IMR-90 (cell line): ENCODE results near the gene CDH22. TPM values are rescaled to one million over a fixed set of nuclear protein-coding genes. Genes with fewer than 3 reads are reported as not detected.

Experiments
- ATAC-seq: fragments of 200-7000 bp; cut with Tn5 transposase; 2 replicates; pipeline ENCODE4 v1.9.1; 2020; ENCODE audit warnings: low read depth, mild to moderate bottlenecking, moderate library complexity
- BruUV-seq: library from RNA; stranded (reverse); fragments of 400-500 nt; replicated peaks from 2 replicates; lab custom pipeline; 2021; lab: Mats Ljungman, UMichigan
- CTCF ChIA-PET: fragments of 300-600 bp; formaldehyde crosslinking; extraction: SDS; loops from one replicate; lab custom pipeline; 2021; ENCODE audit warnings: antibody characterized with exemption; lab: Yijun Ruan, JAX
- POLR2A ChIA-PET: fragments of 300-600 bp; sonication (Branson Sonifier 250); formaldehyde crosslinking; loops from one replicate; lab custom pipeline; 2022; ENCODE audit warnings: antibody characterized with exemption; ENCODE audit not compliant: unreplicated experiment; lab: Charles Lee
- DNase-seq: peaks from one replicate; pipeline ENCODE4 v3.0.0; 2013
- H2AFZ ChIP-seq: replicated peaks from 2 replicates; pipeline ENCODE3; 2013; ENCODE audit warnings: low read length, mild to moderate bottlenecking; ENCODE audit not compliant: poor library complexity
- H2AK5ac ChIP-seq: 2 replicates; pipeline ENCODE4 v1.6.1; 2013; ENCODE audit warnings: low read depth, low read length, inconsistent platforms
- H2AK9ac ChIP-seq: replicated peaks from 2 replicates; pipeline ENCODE3; 2013; ENCODE audit warnings: mild to moderate bottlenecking, low read depth, low read length, moderate library complexity; ENCODE audit not compliant: poor library complexity
- H2BK120ac ChIP-seq: 2 replicates; pipeline ENCODE4 v1.6.1; 2013; ENCODE audit warnings: low read depth, low read length, inconsistent platforms
- H2BK15ac ChIP-seq: 3 replicates; pipeline ENCODE4 v1.6.1; 2013; ENCODE audit warnings: low read depth, low read length, inconsistent platforms
- H2BK20ac ChIP-seq: 2 replicates; pipeline ENCODE4 v1.6.1; 2013; ENCODE audit warnings: low read depth, mild to moderate bottlenecking, inconsistent platforms, low read length, moderate library complexity
- H2BK5ac ChIP-seq: 2 replicates; pipeline ENCODE4 v1.6.1; 2013; ENCODE audit warnings: mild to moderate bottlenecking, low read depth, low read length, inconsistent platforms; ENCODE audit not compliant: poor library complexity, severe bottlenecking
- H3K14ac ChIP-seq: replicated peaks from 2 replicates; pipeline ENCODE4 v1.6.1; 2013; ENCODE audit warnings: low read depth, low read length, inconsistent platforms
- H3K18ac ChIP-seq: 2 replicates; pipeline ENCODE4 v1.6.1; 2013; ENCODE audit warnings: low read depth, low read length, control low read depth
- H3K23ac ChIP-seq: 2 replicates; pipeline ENCODE4 v1.6.1; 2013; ENCODE audit warnings: low read depth, low read length, inconsistent platforms
- H3K27ac ChIP-seq: 2 replicates; pipeline ENCODE4 v1.5.1; 2013; ENCODE audit warnings: mild to moderate bottlenecking, control low read depth, low read length; ENCODE audit not compliant: insufficient read depth
- H3K27me3 ChIP-seq: 2 replicates; pipeline ENCODE4 v1.6.1; 2013; ENCODE audit warnings: low read length; ENCODE audit not compliant: control insufficient read depth, insufficient read depth
- H3K36me3 ChIP-seq: 2 replicates; pipeline ENCODE4 v1.6.1; 2013; ENCODE audit warnings: low read length, mixed read lengths; ENCODE audit not compliant: control insufficient read depth, insufficient read depth
- H3K4ac ChIP-seq: 2 replicates; pipeline ENCODE4 v1.6.1; 2013; ENCODE audit warnings: low read depth, low read length, inconsistent platforms
- H3K4me1 ChIP-seq: 2 replicates; pipeline ENCODE4 v1.6.1; 2013; ENCODE audit warnings: low read length, mixed read lengths; ENCODE audit not compliant: control insufficient read depth, insufficient read depth
- H3K4me2 ChIP-seq: 2 replicates; pipeline ENCODE4 v1.6.1; 2013; ENCODE audit warnings: low read depth, mild to moderate bottlenecking, control low read depth, low read length, moderate library complexity
- H3K4me3 ChIP-seq: 2 replicates; pipeline ENCODE4 v1.5.1; 2013; ENCODE audit warnings: low read depth, mild to moderate bottlenecking, control low read depth, low read length, moderate library complexity; ENCODE audit not compliant: insufficient read depth
- H3K56ac ChIP-seq: 2 replicates; pipeline ENCODE4 v1.6.1; 2013; ENCODE audit warnings: low read length, inconsistent platforms; ENCODE audit not compliant: insufficient read depth; ENCODE audit errors: extremely low read depth
- H3K79me1 ChIP-seq, 2 experiments: 2 replicates each; pipeline ENCODE4 v1.6.1; 2013; ENCODE audit warnings: low read length in 2 of 2, inconsistent platforms in 1 of 2, low read depth in 1 of 2
- H3K9ac ChIP-seq: 2 replicates; pipeline ENCODE4 v1.6.1; 2013; ENCODE audit warnings: low read depth, low read length, control low read depth
- H3K9me1 ChIP-seq: 2 replicates; pipeline ENCODE4 v1.6.1; 2013; ENCODE audit warnings: low read length, inconsistent platforms; ENCODE audit not compliant: insufficient read depth
- H3K9me3 ChIP-seq: 2 replicates; pipeline ENCODE4 v1.6.1; 2013; ENCODE audit warnings: low read length; ENCODE audit not compliant: control insufficient read depth, insufficient read depth
- H4K20me1 ChIP-seq: 2 replicates; pipeline ENCODE4 v1.6.1; 2013; ENCODE audit warnings: low read length, inconsistent platforms; ENCODE audit not compliant: insufficient read depth
- H4K5ac ChIP-seq: 2 replicates; pipeline ENCODE4 v1.6.1; 2013; ENCODE audit warnings: mild to moderate bottlenecking, low read depth, low read length, control low read depth
- H4K8ac ChIP-seq, 2 experiments: 2 replicates each; pipeline ENCODE4 v1.6.1; 2013; ENCODE audit warnings: low read depth in 2 of 2, low read length in 2 of 2, control low read depth in 1 of 2, inconsistent platforms in 1 of 2
- H4K91ac ChIP-seq: 2 replicates; pipeline ENCODE4 v1.6.1; 2013; ENCODE audit warnings: low read depth, low read length, inconsistent platforms; ENCODE audit not compliant: insufficient read depth
- BHLHE40 ChIP-seq: fragments of 150-350 bp; IDR thresholded peaks from 2 replicates; pipeline ENCODE4 v1.6.1; 2016; ENCODE audit warnings: mild to moderate bottlenecking, low read depth, low read length
- CEBPB ChIP-seq: IDR thresholded peaks from 2 replicates; pipeline ENCODE4 v1.6.1; 2012; ENCODE audit warnings: low read depth, low read length, improper control_type of control experiment
- CHD1 ChIP-seq: IDR thresholded peaks from 2 replicates; pipeline ENCODE4 v1.6.1; 2012; ENCODE audit warnings: low read depth, low read length, improper control_type of control experiment
- FOS ChIP-seq: fragments of 150-350 bp; IDR thresholded peaks from 2 replicates; pipeline ENCODE4 v1.6.1; 2016; ENCODE audit warnings: low read depth, low read length
- MAZ ChIP-seq: IDR thresholded peaks from 2 replicates; pipeline ENCODE4 v1.6.1; 2012; ENCODE audit warnings: low read depth, mild to moderate bottlenecking, low read length, improper control_type of control experiment, moderate library complexity, borderline replicate concordance
- MXI1 ChIP-seq: IDR thresholded peaks from 2 replicates; pipeline ENCODE4 v1.6.1; 2012; ENCODE audit warnings: low read depth, mild to moderate bottlenecking, low read length, moderate library complexity, borderline replicate concordance
- NFE2L2 ChIP-seq: fragments of 150-350 bp; IDR thresholded peaks from 2 replicates; pipeline ENCODE4 v1.6.1; 2016; ENCODE audit warnings: low read depth, mild to moderate bottlenecking, low read length
- POLR2A ChIP-seq: IDR thresholded peaks from 2 replicates; pipeline ENCODE4 v1.6.1; 2012; ENCODE audit warnings: mild to moderate bottlenecking, low read depth, low read length
- RAD21 ChIP-seq: IDR thresholded peaks from 2 replicates; pipeline ENCODE4 v1.6.1; 2012; ENCODE audit warnings: low read length, improper control_type of control experiment
- RCOR1 ChIP-seq: IDR thresholded peaks from 2 replicates; pipeline ENCODE4 v1.6.1; 2012; ENCODE audit warnings: mild to moderate bottlenecking, low read length, improper control_type of control experiment; ENCODE audit not compliant: insufficient replicate concordance
- RFX5 ChIP-seq: IDR thresholded peaks from 2 replicates; pipeline ENCODE4 v1.8.0; 2012; ENCODE audit warnings: low read depth, mild to moderate bottlenecking, low read length, moderate library complexity
- SMC3 ChIP-seq: fragments of 150-350 bp; IDR thresholded peaks from 2 replicates; pipeline ENCODE4 v1.6.1; 2016; ENCODE audit warnings: low read depth, mild to moderate bottlenecking, antibody characterized with exemption, low read length, moderate library complexity
- WGBS, 2 experiments: methylation state at CpG; one replicate each; pipeline versions ENCODE4 v1.1.5 to v1.1.7; 2013; ENCODE audit warnings: missing lambda C conversion rate in 2 of 2; ENCODE audit not compliant: insufficient read length in 1 of 2; ENCODE audit errors: extremely low coverage in 2 of 2; 5-methylcytosine and 5-hydroxymethylcytosine counted together
- dilution Hi-C: fragments of 300-500 bp; cut with HindIII; formaldehyde crosslinking; loops from one replicate; pipeline ENCODE4 v1.14.3; 2018; ENCODE audit warnings: low sequenced_read_pairs; ENCODE audit not compliant: unreplicated experiment
- in situ Hi-C: fragments of 300-500 bp; cut with MboI; formaldehyde crosslinking; loops from 3 replicates; pipeline ENCODE4 v1.14.3; 2019; ENCODE audit warnings: low sequenced_read_pairs, inconsistent platforms, mixed read lengths
- intact Hi-C: fragments of 100-400 bp; cut with micrococcal nuclease; formaldehyde crosslinking; loops from 2 replicates; pipeline ENCODE4 v1.10.0; 2022
- polyA plus RNA-seq, 3 experiments: library from polyadenylated mRNA; depleted of rRNA; stranded (reverse); fragments of >200 nt; gene quantifications; 2 replicates each; pipeline ENCODE4 v1.2.3, GENCODE V29; 2012; ENCODE audit warnings: low replicate concordance in 1 of 3
- total RNA-seq: library from RNA; depleted of rRNA; stranded (reverse); fragments of >200 nt; gene quantifications from 2 replicates; pipeline ENCODE4 v1.2.3, GENCODE V29; 2012
- TF ChIP-seq, protein P1 (sequence below): conservative IDR thresholded peaks from 2 replicates; pipeline ENCODE4 v1.5.1; 2012; ENCODE audit warnings: mild to moderate bottlenecking, low read depth, low read length, improper control_type of control experiment
- TF ChIP-seq, protein P2 (sequence below): fragments of 150-350 bp; IDR thresholded peaks from 2 replicates; pipeline ENCODE4 v1.6.1; 2016; ENCODE audit warnings: low read depth, mild to moderate bottlenecking, low read length, moderate library complexity, borderline replicate concordance
- TF ChIP-seq, protein P3 (sequence below): fragments of 150-350 bp; IDR thresholded peaks from 2 replicates; pipeline ENCODE4 v1.6.1; 2017; ENCODE audit warnings: mild to moderate bottlenecking, antibody characterized with exemption, low read length, low read depth

CDH22 gene
- total and polyA plus RNA-seq, 2 of the 4 experiments (the other 2 are of a cell fraction), result not detected

DNA sequence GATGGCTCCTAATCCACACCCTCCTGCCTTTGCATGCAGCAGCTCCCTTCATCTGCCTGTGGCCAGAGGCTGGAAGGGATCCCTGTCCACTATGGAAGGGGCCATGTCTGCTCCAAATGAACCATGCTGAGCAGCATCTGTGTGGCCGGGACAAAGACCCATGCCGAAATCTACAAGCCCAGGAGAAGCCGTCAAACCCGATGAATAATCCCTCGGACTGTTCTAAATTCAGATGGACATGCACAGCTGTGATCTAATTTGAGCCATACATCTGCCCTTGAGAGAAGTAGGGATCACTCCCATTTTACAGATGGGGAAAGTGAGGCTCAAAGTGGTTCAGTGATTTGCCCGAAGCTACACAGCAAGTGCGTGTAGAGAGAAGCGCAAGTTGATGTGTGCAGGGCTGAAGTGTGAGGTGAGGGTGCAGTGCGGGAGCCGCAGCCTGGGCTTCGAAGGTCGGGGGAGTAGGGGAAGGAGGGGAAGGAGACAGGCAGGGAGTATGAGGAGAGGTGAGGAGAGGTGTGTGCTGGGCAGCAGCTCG lies 22.6 kb upstream of the CDH22 start:
- H3K9me3 ChIP-seq, result no peaks in the 10 kb centered on the region
- no peak overlapping the region for H3K56ac ChIP-seq
- no peak overlapping the region for H3K23ac ChIP-seq
- no peak overlapping the region for H3K4me2 ChIP-seq
- H3K79me1 ChIP-seq, result no peaks in the 10 kb centered on the region
- no peak overlapping the region for H3K27ac ChIP-seq
- POLR2A ChIA-PET, result no interaction called here
- H2AK9ac ChIP-seq, result no peak overlapping the region
- no peaks in the 10 kb centered on the region for H3K4me1 ChIP-seq
- H3K27me3 ChIP-seq, result peaks cover 72% of the 10 kb centered on the region
- dilution Hi-C loops, result no loop called here
- CTCF ChIA-PET, result no interaction called here
- no peak for DNase-seq
- no peak overlapping the region for H3K14ac ChIP-seq
- H2AFZ ChIP-seq, result no peak overlapping the region
- WGBS, 2 experiments, result 67% methylated on average over 12 of the region's 13 CpGs; no CpG with 5 or more reads in 1 of the 2 experiments
- no peak overlapping the region for H3K9ac ChIP-seq
- no peak overlapping the region for H3K4me3 ChIP-seq
- H2AK5ac ChIP-seq, result no peak overlapping the region
- no peak overlapping the region for H4K91ac ChIP-seq
- no peak for ATAC-seq
- no peak overlapping the region for H2BK20ac ChIP-seq
- no peaks in the 10 kb centered on the region for H3K9me1 ChIP-seq
- no peak overlapping the region for H3K18ac ChIP-seq
- H3K36me3 ChIP-seq, result no peaks in the 10 kb centered on the region
- intact Hi-C loops, result no loop called here
- no peak overlapping the region for H2BK15ac ChIP-seq
- no peaks in the 10 kb centered on the region for H4K20me1 ChIP-seq
- in situ Hi-C loops, result no loop called here
- H2BK5ac ChIP-seq, result no peak overlapping the region
- no peak overlapping the region for H4K8ac ChIP-seq
- H3K4ac ChIP-seq, result no peak overlapping the region
- BruUV-seq, result no TSS peak
- TF ChIP-seq RCOR1, result no peak
- no peak for TF ChIP-seq NFE2L2
- TF ChIP-seq BHLHE40, result no peak
- no peak for TF ChIP-seq MAZ
- TF ChIP-seq CEBPB, result no peak
- TF ChIP-seq, protein P1, sequence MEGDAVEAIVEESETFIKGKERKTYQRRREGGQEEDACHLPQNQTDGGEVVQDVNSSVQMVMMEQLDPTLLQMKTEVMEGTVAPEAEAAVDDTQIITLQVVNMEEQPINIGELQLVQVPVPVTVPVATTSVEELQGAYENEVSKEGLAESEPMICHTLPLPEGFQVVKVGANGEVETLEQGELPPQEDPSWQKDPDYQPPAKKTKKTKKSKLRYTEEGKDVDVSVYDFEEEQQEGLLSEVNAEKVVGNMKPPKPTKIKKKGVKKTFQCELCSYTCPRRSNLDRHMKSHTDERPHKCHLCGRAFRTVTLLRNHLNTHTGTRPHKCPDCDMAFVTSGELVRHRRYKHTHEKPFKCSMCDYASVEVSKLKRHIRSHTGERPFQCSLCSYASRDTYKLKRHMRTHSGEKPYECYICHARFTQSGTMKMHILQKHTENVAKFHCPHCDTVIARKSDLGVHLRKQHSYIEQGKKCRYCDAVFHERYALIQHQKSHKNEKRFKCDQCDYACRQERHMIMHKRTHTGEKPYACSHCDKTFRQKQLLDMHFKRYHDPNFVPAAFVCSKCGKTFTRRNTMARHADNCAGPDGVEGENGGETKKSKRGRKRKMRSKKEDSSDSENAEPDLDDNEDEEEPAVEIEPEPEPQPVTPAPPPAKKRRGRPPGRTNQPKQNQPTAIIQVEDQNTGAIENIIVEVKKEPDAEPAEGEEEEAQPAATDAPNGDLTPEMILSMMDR, result no peak
- TF ChIP-seq, protein P2, sequence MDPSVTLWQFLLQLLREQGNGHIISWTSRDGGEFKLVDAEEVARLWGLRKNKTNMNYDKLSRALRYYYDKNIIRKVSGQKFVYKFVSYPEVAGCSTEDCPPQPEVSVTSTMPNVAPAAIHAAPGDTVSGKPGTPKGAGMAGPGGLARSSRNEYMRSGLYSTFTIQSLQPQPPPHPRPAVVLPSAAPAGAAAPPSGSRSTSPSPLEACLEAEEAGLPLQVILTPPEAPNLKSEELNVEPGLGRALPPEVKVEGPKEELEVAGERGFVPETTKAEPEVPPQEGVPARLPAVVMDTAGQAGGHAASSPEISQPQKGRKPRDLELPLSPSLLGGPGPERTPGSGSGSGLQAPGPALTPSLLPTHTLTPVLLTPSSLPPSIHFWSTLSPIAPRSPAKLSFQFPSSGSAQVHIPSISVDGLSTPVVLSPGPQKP, result no peak
- no peak for TF ChIP-seq CHD1
- TF ChIP-seq POLR2A, result no peak
- TF ChIP-seq, protein P3, sequence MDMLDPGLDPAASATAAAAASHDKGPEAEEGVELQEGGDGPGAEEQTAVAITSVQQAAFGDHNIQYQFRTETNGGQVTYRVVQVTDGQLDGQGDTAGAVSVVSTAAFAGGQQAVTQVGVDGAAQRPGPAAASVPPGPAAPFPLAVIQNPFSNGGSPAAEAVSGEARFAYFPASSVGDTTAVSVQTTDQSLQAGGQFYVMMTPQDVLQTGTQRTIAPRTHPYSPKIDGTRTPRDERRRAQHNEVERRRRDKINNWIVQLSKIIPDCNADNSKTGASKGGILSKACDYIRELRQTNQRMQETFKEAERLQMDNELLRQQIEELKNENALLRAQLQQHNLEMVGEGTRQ, result no peak
- TF ChIP-seq RFX5, result no peak
- TF ChIP-seq RAD21, result no peak
- TF ChIP-seq FOS, result no peak
- TF ChIP-seq SMC3, result no peak
- TF ChIP-seq MXI1, result no peak
- no peak overlapping the region for H2BK120ac ChIP-seq
- no peak overlapping the region for H4K5ac ChIP-seq
